NCI-H748 (cell line): ENCODE measurements around the gene SCMH1.

ENCODE experiments used
- DNase-seq: peaks from one replicate; lab custom pipeline; 2025; ENCODE audit not compliant: unreplicated experiment; lab: John Stamatoyannopoulos, UW

SCMH1 gene

DNA sequence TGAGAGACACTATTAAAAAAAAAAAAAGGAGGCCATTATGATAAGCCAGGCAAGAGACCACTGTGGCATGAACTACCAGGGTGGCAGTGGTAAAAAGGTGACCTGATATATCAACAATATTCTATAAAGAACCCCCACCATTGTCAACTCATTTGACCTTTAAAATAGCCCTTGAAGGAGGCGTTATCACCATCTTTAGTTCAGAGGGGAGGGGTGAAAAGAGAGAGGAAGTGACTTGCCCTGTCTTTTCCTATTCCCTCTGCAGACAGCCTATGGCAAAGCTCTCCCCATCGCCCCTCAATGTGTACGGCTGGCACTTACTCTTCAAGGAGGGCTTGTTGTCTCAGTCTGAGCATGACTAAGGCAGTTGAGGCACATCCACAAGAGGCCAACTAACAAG, 208.8 kb downstream of the SCMH1 start:
- no peak for DNase-seq

DNA sequence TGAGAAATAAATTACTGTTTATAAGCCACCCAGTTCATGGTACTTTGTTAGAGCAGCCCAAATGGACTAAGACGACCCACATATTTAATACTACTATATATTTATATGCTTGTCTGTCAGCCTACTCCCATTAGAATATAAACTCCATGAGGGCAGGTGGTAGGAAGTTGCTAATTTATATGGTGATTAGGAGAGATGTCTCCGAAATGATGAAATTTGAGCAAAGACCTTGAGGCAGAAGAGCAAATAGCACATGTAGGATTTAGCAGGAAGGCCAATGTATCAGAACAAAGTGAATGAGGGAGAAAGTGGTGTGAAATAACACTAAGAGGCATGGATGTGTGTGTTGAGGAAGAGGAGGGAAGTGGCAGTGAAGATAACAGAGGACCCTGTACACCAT, 210.0 kb downstream of the SCMH1 start:
- no peak for DNase-seq

- no peak for DNase-seq
Measured at GRCh38 chr1:41030872-41031616, 211.1 kb downstream of the SCMH1 start.

DNA sequence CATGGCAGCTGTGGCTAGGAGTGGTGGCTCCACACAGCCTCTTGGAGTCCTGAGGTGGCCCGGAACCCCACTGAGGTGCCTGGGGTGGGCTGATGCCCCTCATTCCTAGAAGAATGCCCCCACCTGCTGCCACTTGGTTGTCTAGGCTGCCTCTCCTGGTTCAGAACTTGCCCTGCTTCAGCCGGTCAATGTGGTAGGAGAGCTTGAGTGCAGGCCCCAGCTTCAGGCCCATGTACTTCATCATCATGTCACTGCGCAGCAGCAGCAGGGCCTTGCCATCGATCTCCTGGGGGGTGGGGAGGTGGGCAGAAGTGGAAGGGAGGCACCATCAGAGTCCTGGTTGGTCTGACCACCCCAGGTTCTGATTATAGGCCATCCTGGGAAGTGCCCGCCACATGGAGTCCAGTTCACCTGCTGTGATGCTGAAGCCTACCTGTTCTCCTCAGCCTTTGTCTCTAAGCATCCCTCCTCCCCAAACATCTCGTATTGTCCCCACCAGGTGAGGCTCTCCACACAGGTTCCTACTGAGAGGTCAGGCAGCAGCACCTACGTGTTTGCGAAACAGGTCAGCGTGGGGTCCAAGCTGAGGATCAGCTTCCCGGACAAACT, 214.0 kb downstream of the SCMH1 start:
- no peak for DNase-seq

- DNase-seq, result no peak
Measured at GRCh38 chr1:41025979-41026819, 215.9 kb downstream of the SCMH1 start.

- DNase-seq, result no peak
Measured at GRCh38 chr1:41024953-41025352, 217.2 kb downstream of the SCMH1 start.

DNA sequence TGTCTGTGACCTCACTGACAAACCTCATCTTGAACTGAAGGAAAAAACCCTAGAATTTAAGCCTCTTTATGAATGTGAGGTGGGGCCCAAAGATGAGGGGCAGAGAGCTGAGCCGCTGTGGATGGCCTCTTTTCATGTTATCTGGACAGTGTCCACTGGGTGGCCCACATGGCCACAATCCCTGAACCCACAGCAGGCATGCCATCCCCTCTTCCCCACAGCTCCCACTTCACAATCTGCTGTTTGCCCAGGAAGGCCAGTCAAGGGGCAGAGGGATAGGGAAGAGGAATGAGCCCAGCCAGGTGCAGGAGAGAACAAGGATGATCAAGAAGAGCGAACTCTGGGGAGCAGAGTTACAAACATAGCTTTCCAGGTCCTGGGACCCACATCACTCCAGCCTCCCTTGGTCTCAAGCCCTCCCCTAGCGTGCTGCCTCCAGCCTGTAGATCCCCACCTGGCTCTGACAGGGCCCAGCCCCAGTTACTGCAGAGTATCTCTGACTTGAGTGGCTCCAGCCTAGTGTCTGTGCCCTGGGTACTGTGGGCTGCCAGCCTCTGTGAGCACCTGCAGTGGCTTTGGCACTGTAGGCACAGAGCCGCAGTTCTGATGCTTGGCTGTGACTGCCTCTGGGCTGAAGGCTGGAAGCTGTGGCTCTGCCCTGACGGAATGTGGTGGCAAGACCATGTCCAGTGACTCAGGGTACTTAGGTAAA, 218.7 kb downstream of the SCMH1 start:
- peak; percentile 72 for DNase-seq

- DNase-seq, result no peak
Measured at GRCh38 chr1:41022424-41022823, 219.7 kb downstream of the SCMH1 start.

DNA sequence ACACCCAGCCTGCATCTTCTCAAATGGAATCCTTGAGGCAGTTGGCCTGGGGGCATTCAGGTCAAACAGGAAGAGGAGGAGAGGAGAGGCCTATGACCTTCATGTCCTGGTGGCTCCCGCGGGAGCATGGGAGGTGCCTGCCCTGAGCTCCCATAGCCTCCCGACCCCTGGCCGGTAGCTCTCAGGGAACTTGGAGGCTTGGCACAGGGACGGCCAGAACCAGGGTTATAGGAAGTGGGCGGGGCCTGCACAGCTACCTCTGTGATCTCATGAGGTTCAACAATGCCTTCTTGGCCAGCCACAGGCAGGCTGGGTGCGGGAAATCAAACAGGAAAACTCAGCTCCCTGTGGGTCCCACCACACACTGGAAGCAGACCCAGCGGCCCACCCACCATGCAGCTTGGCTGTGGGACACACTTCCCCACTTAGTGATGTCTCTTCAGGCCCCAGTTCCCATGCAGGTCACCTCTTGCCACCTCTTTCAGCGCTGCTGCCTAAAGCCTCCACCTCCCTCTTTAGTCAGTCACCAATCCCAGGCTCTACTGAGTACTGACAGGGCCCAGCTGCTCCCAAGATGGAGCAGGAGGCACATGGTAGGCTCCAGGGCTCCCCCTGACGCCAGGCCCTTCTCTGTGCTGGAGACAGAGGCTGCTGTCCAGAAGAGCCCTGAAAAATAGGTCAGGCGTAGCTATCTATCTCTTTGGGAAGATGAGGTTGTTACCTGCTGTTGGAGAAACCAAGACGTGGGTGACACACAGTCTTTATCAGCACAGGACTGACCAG, 220.4 kb downstream of the SCMH1 start, which contains the start of gene SLFNL1:
Gene SLFNL1, minus strand, starts transcription at position 200 of the 783 bp plus-strand sequence. CDS start 1,065 bp downstream, outside the sequence.
- DNase-seq, result peak; percentile 81

GRCh38 chr1:41020654-41021053, 221.5 kb downstream of the SCMH1 start:
- DNase-seq, result no peak

- DNase-seq, result no peak
Measured at GRCh38 chr1:41020109-41020576, 222.0 kb downstream of the SCMH1 start.

GRCh38 chr1:41019353-41019745, 222.8 kb downstream of the SCMH1 start:
- no peak for DNase-seq

DNA sequence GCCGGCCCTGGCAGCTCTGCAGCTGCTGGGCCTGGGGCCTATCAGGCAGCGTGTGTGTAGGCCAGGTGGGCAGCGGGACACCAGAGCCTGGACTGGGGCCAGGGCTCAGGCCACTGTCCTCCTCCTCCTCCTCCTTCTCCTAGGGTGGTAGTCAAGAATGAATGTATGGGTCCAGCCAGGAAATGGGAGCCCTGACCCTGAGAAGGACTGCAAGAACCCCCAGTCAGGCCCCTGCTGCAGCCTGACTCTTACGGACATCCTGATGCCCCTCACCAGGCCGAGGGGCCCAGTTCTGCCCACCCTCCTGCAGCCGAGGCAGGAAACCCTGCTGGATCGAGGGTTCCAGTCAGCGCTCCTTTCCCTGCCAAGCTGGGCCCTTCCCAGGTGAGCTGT, 224.1 kb downstream of the SCMH1 start:
- no peak for DNase-seq

DNA sequence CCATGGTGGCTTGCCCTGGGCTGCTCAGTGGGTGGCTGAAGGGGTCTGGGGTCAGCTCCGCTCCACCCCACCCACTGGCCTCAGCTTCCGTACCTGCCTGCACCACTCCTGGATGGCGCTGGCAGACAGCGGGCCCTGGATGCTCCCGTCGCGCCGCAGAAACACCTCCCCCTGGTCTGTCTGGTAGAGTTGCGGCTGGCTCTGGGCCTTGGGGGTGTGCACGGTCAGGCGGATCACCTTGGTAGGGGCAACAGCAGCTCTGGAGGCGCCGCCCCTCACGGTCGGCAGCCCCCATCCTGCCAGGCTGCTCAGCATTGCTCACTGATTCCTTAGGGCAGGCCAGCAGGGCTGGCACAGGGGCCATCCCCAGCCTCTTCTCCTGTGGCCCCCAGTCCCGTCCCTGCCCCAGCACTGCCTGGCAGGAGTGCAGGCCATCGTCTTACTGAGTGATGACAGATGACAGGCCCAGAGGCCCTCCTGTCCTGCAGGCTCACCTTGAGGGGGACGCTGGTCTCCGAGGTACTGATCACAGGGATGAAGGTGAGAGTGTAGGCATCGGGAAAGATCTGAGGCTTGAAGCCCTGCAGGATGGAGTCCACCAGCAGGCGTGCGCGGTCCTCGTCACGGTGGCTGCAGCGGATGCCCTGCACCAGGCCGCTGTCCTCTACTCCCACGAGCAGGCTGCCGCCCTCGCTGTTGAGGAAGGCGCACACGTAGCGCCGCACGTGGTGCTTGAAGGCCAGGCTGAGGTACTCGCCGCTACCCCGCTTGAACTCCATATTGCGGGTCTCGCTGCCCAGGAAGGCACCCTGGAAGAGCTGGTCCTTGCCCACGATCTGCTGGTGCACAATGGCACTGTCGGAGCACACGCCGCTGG, 224.7 kb downstream of the SCMH1 start:
- no peak for DNase-seq

DNA sequence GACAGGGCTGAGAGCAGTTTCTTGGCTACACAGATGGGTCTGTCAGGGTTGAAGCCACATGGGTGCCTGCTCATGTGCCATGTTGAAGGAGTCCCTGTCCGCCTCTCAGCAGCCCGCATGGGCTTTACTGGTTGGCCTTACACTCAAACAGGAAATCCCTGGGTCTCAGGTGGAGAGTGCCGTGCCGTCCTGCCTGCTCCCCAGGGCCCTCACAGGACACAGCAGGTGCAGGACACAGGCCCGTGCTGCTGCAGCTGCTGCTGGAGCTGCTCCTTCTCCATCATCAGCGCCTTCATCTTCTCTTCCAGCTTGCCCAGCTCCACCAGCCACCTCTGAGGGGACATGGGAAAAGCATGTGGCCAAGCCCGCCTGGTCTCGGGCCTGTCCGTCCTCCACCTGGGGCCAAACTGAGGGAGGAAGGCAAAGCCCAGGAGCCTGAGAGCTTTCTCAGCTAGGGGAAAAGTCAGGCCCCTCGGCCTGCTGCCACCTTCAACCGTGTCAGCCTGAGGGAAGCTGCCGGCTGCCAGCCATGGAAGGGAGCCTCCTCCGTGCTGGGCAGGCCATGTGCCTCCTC, 226.1 kb downstream of the SCMH1 start:
- DNase-seq, result no peak

DNA sequence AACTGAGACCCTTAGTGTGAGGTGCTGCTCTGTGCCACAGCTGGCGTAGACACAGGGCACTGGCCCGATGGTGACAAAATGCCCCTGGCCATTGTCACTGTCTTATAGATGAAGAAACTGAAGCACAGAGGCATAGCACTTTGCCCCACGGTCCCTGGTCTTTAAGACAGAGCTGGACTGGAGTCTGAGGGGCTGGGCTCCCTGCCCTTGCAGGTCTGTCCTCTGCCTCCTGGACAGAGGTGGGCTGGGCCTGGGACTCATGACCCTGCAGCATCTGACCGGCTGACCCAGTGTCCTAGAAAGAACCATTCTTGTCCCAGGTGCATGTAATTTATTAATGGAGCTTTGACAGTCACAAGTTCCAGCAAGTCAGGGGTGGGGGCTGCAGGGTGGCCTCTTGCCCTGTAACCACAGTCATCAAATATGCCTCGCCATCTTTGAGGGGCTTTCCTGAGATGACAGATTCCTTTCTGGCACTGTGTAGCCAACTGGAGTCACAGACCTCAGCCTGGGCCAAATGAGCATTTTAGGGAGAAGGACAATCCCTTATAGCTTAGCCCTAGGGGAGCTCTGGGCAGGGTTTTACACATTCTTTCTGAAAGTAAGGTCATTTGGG, 226.7 kb downstream of the SCMH1 start:
- no peak for DNase-seq

DNA sequence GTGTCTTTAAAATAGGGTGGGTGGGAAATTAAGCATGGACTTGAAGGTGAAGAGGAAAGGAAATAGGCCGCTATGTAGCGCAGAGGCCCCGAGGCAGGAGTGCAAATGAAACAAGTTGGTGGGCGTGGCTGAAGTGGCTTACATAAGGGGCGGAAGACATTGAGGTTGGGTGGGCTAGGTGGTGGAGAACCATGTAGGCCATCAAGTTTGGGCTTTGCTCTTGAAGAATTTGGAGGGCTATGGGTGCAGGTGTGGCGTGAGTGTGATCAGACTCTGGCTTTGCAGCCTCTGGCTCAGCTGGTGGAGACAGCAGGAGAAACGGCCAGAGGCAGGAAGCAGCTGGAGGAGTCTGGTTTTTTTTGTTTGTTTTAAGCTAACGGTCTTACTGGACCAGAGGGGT, 227.2 kb downstream of the SCMH1 start:
- no peak for DNase-seq

DNA sequence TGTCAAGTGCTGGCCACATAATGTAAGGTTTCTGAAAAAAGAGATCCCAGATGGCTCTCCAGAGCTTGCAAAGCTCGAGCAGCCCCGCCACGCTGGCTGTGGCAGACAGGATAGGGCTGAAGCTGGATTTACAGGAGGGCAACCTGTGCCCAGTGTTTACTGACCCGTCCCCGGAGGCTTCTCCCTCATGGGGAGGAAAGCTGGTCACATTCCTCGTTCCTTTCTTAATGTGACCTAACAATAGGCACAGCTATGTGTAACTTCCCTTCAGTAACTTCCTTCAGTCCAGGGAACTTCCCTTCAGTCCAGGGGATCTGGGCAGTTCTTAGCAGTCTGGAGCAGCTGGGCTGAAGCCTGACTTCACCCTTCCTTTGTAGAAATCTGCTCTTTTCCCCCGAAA, 228.3 kb downstream of the SCMH1 start:
- DNase-seq, result no peak

GRCh38 chr1:41013024-41013423, 229.1 kb downstream of the SCMH1 start:
- no peak for DNase-seq
